HG02623 (cell line): ENCODE measurements around the gene STPG3.

Experiments
- ATAC-seq: cut with Tn5 transposase; IDR thresholded peaks from one replicate; pipeline ENCODE4 v1.9.1; 2021; ENCODE audit warnings: moderate library complexity; ENCODE audit not compliant: unreplicated experiment

Gene STPG3

DNA sequence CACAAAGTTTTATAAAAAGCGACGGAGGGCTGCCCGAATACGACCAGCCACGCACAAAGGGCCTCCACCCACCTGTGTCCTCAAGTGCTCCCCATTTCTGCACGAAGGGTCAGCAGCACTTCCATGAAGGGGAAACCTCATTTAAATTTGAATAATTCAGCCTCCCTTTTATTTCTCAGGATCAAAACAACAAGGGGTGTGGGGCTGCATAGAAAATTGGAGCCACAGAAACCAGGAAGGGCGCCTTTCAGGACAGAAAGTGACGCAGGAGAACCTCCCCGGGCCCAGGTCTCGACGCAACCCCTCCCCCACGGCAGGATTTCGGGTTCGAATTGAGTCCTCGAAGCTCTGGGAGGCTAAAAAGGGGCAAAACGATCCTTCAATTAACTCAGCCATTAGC lies 48.9 kb downstream of the STPG3 start:
- no peak for ATAC-seq

DNA sequence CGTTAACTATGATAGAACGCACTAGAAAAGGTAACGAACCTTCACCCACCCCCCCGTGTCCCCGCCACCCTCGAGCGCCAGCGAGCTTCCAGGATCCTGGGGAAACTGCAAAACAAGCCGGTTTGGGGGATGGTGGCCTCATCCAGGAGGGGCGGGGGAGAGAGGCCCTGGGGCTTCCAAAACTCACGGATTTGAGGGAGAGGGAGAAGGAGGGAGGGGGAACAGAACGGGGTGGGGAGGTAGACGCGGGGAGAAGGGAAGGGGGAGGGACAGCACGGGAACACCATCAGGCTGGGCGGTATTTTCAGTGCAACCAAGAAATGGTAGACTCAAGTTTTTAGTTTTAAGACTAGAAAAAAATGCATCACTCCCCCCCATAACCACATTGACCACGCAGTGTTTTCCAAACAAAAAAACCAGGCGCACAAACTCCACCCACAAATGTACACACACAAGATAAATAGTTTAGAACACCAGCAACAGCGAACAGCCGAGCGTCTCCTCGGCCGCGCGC lies 49.5 kb downstream of the STPG3 start:
- no peak for ATAC-seq

DNA sequence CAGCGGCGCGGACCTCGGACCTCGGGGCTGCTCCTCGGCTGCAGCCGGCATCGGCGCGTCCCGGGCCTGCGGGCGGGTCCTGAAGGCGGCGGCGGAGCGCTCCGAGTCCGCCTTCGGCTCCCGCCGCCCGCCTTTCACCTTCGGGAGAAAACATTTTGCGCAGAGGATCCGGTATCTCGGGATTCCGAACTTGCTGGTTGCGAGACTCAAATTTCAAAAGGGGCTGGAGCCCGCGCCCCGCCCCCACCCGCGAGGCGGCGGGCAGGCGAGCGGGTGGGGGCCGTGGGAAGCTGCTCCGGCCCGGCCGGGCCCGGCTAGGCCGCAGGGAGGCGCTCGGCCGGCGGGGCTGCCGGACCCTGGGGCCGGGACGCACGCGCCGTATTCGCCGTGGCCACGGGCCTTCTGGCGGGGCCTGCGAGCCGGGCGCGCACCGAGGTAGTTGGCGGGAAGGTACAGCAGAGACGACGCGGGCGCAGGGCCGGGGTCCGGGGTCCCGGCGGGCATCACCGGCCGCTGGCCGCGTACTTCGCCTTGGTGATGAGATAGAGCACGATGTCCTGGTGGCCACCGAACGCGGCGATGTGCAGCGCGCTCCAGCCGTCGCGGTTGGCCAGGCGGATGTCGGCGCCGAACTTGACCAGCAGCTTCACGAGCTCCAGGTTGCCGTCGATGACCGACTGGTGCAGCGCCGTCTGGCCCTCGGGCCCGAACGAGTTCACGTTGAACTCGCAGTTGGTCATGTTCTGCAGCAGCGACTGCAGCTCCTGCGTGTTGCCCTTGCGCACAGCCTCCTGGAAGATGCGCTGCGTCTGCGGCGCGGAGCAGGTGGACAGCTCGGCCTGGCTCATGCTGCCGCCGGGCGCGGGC lies 50.2 kb downstream of the STPG3 start:
- ATAC-seq, result no peak

DNA sequence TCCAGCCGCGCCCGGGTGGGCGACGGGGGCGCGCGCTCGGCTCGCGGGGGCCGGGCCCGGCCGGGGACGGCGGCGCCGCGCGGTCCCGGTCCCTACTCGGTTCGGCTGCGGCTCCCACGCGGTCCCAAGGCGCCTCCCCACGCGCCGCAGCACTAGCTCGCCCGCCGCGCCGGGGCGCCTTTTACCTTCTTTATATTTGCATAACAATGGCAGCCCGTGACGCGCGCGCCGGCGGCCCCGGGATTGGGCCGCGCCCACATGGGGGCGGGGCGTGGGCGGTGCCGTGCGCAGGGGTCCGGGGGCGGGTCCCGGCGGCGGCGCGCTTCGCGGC lies 51.0 kb downstream of the STPG3 start, which contains the start of gene NRARP:
TSS of gene NRARP (minus strand) at position 154 of the 331 bp plus-strand sequence. CDS start 343 bp downstream, outside the sequence.
- peak; percentile 59 for ATAC-seq

DNA sequence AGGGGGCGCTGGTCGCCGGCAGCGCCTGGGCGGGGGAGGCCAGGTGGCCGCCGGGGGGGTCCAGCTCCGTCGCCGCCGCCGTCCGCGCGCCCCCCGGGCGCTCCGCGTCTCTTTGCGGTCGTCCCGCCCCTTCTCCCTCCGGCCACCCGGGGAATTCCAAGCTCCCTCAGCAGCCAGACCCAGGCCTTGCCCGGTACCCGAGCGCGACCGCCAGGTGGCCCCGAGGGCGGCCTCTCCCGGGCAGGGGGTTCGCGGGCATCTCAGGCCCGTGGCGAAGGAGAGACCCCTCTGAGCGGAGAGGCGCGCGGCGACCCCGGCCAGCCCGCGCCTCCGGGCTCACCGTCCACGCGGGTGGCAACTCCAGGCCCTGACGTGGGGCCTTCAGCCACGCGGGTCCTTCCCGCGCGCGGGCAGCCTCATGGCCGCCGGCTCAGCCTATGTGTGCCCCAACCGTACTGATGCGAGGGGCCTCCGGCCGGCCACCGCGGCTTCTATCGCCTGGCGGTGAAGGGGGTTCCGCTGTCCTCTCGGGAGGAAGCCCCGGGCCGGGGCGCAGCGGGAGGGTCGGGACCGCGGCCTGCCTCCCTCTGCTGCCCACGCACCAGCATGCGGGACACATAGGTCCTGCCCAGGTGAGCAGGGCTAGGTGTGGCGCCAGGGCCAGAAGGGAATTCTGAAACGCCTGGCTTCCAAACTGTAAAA lies 51.5 kb downstream of the STPG3 start:
- ATAC-seq, result peak; percentile 41
